Dermis microvascular lymphatic vessel endothelial cell (primary cell): ENCODE data around the gene RALGPS1. TPM values are rescaled to one million over a fixed set of nuclear protein-coding genes. Genes with fewer than 3 reads are reported as not detected.
"Not testable (repeated sequence)": the region's sequence is repeated elsewhere in the genome, so short reads cannot be mapped to it uniquely, and the experiment has no call there.

ENCODE experiments used
- DNase-seq, 2 donors: peaks; one replicate each; pipeline versions ENCODE4 v3.0.0 to v3.0.0-alpha.2; 2010; ENCODE audit warnings: low read depth in 2 of 2
- total RNA-seq: library from RNA; depleted of rRNA; stranded (reverse); fragments of >200 nt; gene quantifications from 2 replicates; pipeline ENCODE4 v1.2.1, GENCODE V29; 2014

The RALGPS1 gene
- total RNA-seq, 1 donor from 2014 or later: 3.9 TPM

GRCh38 chr9:127154390-127155191 is 240.0 kb downstream of the RALGPS1 start:
- peak; percentile 9 to 80 for DNase-seq

GRCh38 chr9:127155314-127155960 is 240.9 kb downstream of the RALGPS1 start:
- DNase-seq: no peak

GRCh38 chr9:127158786-127159324 is 244.3 kb downstream of the RALGPS1 start:
- no peak for DNase-seq

GRCh38 chr9:127159325-127159801 is 244.8 kb downstream of the RALGPS1 start:
- peak in 1 of 2 donors; percentile 53 for DNase-seq

- no peak for DNase-seq
Measured at GRCh38 chr9:127159949-127160610, 245.5 kb downstream of the RALGPS1 start.

- DNase-seq: no peak
Measured at GRCh38 chr9:127161081-127161624, 246.6 kb downstream of the RALGPS1 start.

- DNase-seq: no peak
Measured at GRCh38 chr9:127162046-127162863, 247.7 kb downstream of the RALGPS1 start.

- DNase-seq: no peak
Measured at GRCh38 chr9:127162864-127163365, 248.3 kb downstream of the RALGPS1 start.

GRCh38 chr9:127163409-127163808 is 248.8 kb downstream of the RALGPS1 start:
- DNase-seq: peak; percentile 79 to 96

GRCh38 chr9:127165116-127165515 is 250.5 kb downstream of the RALGPS1 start:
- DNase-seq: no peak

- DNase-seq: no peak
Measured at GRCh38 chr9:127166111-127166510, 251.5 kb downstream of the RALGPS1 start.

GRCh38 chr9:127166651-127167524 is 252.3 kb downstream of the RALGPS1 start:
- peak in 1 of 2 donors; percentile 10 for DNase-seq

- no peak for DNase-seq
Measured at GRCh38 chr9:127167560-127168326, 253.2 kb downstream of the RALGPS1 start.

- DNase-seq: no peak
Measured at GRCh38 chr9:127168756-127169574, 254.4 kb downstream of the RALGPS1 start.

- DNase-seq: no peak
Measured at GRCh38 chr9:127169575-127169883, 254.9 kb downstream of the RALGPS1 start.

GRCh38 chr9:127170103-127170502 is 255.5 kb downstream of the RALGPS1 start:
- DNase-seq: no peak

GRCh38 chr9:127170652-127171051 is 256.1 kb downstream of the RALGPS1 start:
- no peak for DNase-seq

- DNase-seq: not testable (repeated sequence)
Measured at GRCh38 chr9:127171348-127171747, 256.8 kb downstream of the RALGPS1 start.
